CD4-positive, alpha-beta T cell (primary cell): ENCODE data around the gene PSG7. TPM values are rescaled to one million over a fixed set of nuclear protein-coding genes. Genes with fewer than 3 reads are reported as not detected.
"Not testable (repeated sequence)": the region's sequence is repeated elsewhere in the genome, so short reads cannot be mapped to it uniquely, and the experiment has no call there.

ENCODE experiments used
- ATAC-seq: fragments of 200-7000 bp; cut with Tn5 transposase; one replicate; pipeline ENCODE4 v1.10.0; 2022; ENCODE audit warnings: mild to moderate bottlenecking; ENCODE audit not compliant: poor library complexity
- CTCF ChIA-PET: fragments of 350-600 bp; sonication (Branson Sonifier 250); formaldehyde crosslinking; loops from one replicate; lab custom pipeline; 2021; ENCODE audit warnings: antibody characterized with exemption, inconsistent platforms; lab: Charles Lee
- POLR2A ChIA-PET: fragments of 350-600 bp; sonication (Branson Sonifier 250); formaldehyde crosslinking; loops from one replicate; lab custom pipeline; 2021; ENCODE audit warnings: antibody characterized with exemption, inconsistent platforms; lab: Charles Lee
- DNase-seq, 14 experiments: peaks; one replicate each; pipeline ENCODE4 v3.0.0-alpha.2; 2013 to 2020; ENCODE audit warnings: mixed read lengths in 2 of 14
- H3K27ac ChIP-seq, 2 donors: one replicate each; pipeline versions ENCODE4 v1.5.1 to v1.7.0; 2013; ENCODE audit warnings: low read length in 2 of 2, low read depth in 1 of 2, mild to moderate bottlenecking in 1 of 2
- H3K27me3 ChIP-seq, 2 experiments: 1 replicate in 1 of 2; 2 replicates in 1 of 2; pipeline versions ENCODE4 v1.6.1 to v1.7.0; 2013; ENCODE audit warnings: low read length in 2 of 2, control low read depth in 1 of 2, mild to moderate bottlenecking in 1 of 2, moderate library complexity in 1 of 2; ENCODE audit not compliant: insufficient read depth in 2 of 2, control insufficient read depth in 1 of 2
- H3K36me3 ChIP-seq: one replicate; pipeline ENCODE4 v1.6.1; 2013; ENCODE audit warnings: low read length, control low read depth; ENCODE audit not compliant: insufficient read depth
- H3K4me1 ChIP-seq: one replicate; pipeline ENCODE4 v1.6.1; 2013; ENCODE audit warnings: low read length, control low read depth; ENCODE audit not compliant: insufficient read depth
- H3K4me3 ChIP-seq: one replicate; pipeline ENCODE4 v1.5.1; 2013; ENCODE audit warnings: mild to moderate bottlenecking, low read length, moderate library complexity
- H3K9me3 ChIP-seq, 2 experiments: 1 replicate in 1 of 2; 2 replicates in 1 of 2; pipeline versions ENCODE4 v1.6.1 to v1.7.0; 2013; ENCODE audit warnings: low read length in 2 of 2, mild to moderate bottlenecking in 2 of 2, control low read depth in 1 of 2, moderate library complexity in 1 of 2; ENCODE audit not compliant: control insufficient read depth in 1 of 2, insufficient read depth in 1 of 2
- H3K27ac Mint-ChIP-seq: one replicate; pipeline ENCODE4 v1.8.0; 2020; ENCODE audit warnings: mixed read lengths
- H3K27me3 Mint-ChIP-seq: one replicate; pipeline ENCODE4 v1.8.0; 2021; ENCODE audit warnings: mixed read lengths
- H3K36me3 Mint-ChIP-seq: one replicate; pipeline ENCODE4 v1.8.0; 2021; ENCODE audit warnings: low read depth, mixed read lengths
- H3K4me1 Mint-ChIP-seq: one replicate; pipeline ENCODE4 v1.8.0; 2021; ENCODE audit warnings: low read depth, mixed read lengths
- H3K4me3 Mint-ChIP-seq: one replicate; pipeline ENCODE4 v1.8.0; 2020; ENCODE audit warnings: mild to moderate bottlenecking, mixed read lengths
- H3K9me3 Mint-ChIP-seq: one replicate; pipeline ENCODE4 v1.8.0; 2020; ENCODE audit warnings: mixed read lengths
- intact Hi-C, 2 experiments: fragments of 100-400 bp; cut with DNase I in 1 of 2; cut with micrococcal nuclease in 1 of 2; formaldehyde crosslinking; loops; one replicate each; pipeline versions ENCODE4 v1.15.1 to v1.9.0; 2023 to 2025; cut with DNase I, micrococcal nuclease
- total RNA-seq, 174 experiments: library from RNA in 2 of 174; stranded (reverse) in 2 of 174; gene quantifications; one replicate each; pipeline ENCODE4 v1.2.3 and lab custom pipeline; 2021 to 2026

The PSG7 gene
- total RNA-seq, 2 experiments from 2014 or later, result not detected

- ATAC-seq, POLR2A ChIA-PET, H3K9me3 ChIP-seq, intact Hi-C loops, H3K4me3 Mint-ChIP-seq, DNase-seq, H3K27ac ChIP-seq, H3K36me3 ChIP-seq, H3K27me3 ChIP-seq, H3K9me3 Mint-ChIP-seq, H3K4me3 ChIP-seq, H3K4me1 Mint-ChIP-seq, CTCF ChIA-PET, H3K27ac Mint-ChIP-seq, H3K4me1 ChIP-seq, H3K36me3 Mint-ChIP-seq: not testable (repeated sequence)
- peaks cover 36% of the 10 kb centered on the region for H3K27me3 Mint-ChIP-seq
Observed at GRCh38 chr19:42899110-42899509, 37.9 kb downstream of the PSG7 start.

DNA sequence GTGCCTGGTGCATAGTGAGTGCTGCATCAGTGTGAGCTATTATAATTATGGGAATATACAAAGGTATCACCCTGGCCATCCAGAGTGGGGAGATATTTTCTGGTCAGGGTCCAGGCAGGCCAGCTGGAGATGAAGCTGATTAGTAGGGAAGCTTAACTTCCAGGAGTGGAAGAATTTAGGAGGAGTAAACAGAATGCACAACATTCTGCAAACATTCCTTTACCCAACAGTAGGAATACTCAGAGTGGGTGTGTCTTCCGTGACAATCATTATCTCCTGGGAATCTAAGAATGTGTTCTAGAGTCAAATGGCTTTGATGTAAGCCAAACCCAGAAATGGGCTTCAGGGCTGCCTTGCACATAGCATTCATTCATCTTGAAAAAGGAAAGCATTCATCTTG is 38.4 kb downstream of the PSG7 start:
- CTCF ChIA-PET, H3K27ac Mint-ChIP-seq, H3K27me3 ChIP-seq, intact Hi-C loops, H3K4me3 ChIP-seq, H3K4me3 Mint-ChIP-seq, H3K4me1 Mint-ChIP-seq, H3K9me3 Mint-ChIP-seq, POLR2A ChIA-PET, ATAC-seq, H3K36me3 ChIP-seq, H3K36me3 Mint-ChIP-seq, DNase-seq, H3K27ac ChIP-seq, H3K9me3 ChIP-seq, H3K4me1 ChIP-seq: not testable (repeated sequence)
- H3K27me3 Mint-ChIP-seq, result peaks cover 36% of the 10 kb centered on the region

DNA sequence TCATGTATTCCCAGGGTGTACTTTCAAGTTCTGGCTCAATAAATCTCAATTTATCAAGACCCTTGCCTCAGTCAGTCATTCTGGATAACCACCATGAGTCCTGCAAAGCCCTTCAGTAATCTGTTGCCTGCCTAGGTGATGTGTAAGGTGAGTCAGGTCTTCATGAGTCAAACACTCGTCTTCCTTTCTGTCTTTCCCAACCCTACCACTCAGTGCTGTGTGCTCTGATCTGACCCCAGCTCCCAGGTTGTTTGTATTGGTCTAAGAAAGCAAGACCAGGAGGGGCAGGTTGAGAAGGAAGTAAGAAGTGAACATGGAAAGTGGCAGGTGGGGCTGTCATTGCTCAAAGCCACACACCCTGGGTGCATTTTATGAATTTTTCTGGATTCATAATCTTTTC is 39.3 kb downstream of the PSG7 start:
- H3K4me1 ChIP-seq, H3K9me3 ChIP-seq, H3K36me3 ChIP-seq, POLR2A ChIA-PET, H3K4me1 Mint-ChIP-seq, DNase-seq, H3K27me3 ChIP-seq, H3K36me3 Mint-ChIP-seq, intact Hi-C loops, H3K4me3 Mint-ChIP-seq, H3K4me3 ChIP-seq, CTCF ChIA-PET, H3K9me3 Mint-ChIP-seq, H3K27ac Mint-ChIP-seq, ATAC-seq, H3K27ac ChIP-seq: not testable (repeated sequence)
- peaks cover 35% of the 10 kb centered on the region for H3K27me3 Mint-ChIP-seq

DNA sequence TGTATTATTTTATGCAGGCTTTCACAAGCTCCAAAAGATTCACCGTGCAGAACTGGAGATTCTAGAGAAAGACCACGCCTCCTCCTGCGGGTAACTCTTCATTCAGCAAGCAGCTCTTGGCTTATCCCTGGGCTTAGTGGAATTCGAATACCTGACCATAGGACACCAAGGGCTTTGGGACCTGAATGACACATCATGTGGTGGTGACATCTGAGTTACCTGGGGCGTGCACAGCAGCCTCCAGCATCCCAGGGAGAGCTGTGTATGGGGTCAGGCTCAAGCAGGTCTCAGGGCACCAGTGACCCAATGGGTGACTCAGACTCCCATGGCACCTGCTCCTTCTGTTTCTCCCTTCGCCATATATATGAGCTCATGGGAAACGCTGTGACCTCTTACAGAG is 46.6 kb downstream of the PSG7 start:
- ATAC-seq, CTCF ChIA-PET, H3K4me1 ChIP-seq, H3K27ac Mint-ChIP-seq, intact Hi-C loops, H3K36me3 Mint-ChIP-seq, H3K36me3 ChIP-seq, H3K4me1 Mint-ChIP-seq, H3K9me3 ChIP-seq, POLR2A ChIA-PET, H3K27me3 ChIP-seq, H3K4me3 Mint-ChIP-seq, H3K4me3 ChIP-seq, DNase-seq, H3K27ac ChIP-seq: not testable (repeated sequence)
- Mint-ChIP-seq H3K9me3 (peaks cover 12% of the 10 kb centered on the region), H3K27me3 (peaks cover 20% of the 10 kb centered on the region)

DNA sequence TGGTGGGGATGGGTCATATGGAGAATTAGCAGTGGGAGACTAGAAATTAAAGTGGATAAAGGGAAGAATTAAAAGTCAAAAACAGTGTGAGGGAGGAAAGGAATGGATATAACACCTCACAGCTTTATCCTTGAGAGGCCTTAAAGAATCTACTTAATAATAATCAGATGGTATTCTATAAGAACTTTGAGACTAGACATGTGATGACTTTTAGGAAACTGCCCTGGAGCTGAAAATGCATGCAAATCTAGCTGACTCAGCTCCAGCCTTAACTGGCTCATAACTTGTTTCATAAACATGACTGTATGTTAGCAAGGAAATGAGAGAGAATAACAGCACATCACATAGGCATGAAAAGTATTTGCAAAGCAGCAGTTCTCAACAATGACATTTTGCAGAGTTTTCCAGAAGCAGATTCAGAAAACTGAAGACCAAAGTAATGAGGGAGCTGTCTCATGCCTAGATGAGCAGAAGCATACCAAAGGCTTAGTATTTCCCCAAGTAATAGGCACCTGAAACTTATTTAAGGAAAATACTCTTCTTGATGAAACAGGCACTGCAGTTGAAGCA is 49.0 kb downstream of the PSG7 start:
- H3K4me1 Mint-ChIP-seq, H3K27me3 ChIP-seq, H3K36me3 Mint-ChIP-seq, H3K4me3 ChIP-seq, DNase-seq, H3K4me3 Mint-ChIP-seq, H3K36me3 ChIP-seq, H3K9me3 Mint-ChIP-seq, H3K4me1 ChIP-seq, ATAC-seq, H3K27ac Mint-ChIP-seq, H3K27ac ChIP-seq, intact Hi-C loops, H3K9me3 ChIP-seq, POLR2A ChIA-PET, CTCF ChIA-PET: not testable (repeated sequence)
- H3K27me3 Mint-ChIP-seq, result peaks cover 42% of the 10 kb centered on the region

DNA sequence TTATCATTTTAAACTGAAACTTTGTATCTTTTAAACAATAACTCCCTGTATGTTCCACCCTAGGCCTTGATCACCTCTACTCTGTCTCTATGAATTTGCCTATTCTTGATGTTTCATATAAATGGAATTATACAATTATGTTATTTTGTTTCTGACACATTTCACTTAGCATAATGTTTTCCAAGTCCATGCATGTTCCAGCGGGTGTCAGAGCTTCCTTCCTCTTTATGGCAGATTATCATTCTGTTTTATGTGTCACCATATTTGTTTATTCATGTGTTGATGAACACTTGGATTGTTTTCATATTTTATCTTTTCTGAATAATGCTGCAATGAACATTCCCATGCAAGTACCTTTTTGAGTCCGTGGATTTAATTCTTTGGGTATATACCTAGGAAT is 54.3 kb downstream of the PSG7 start:
- CTCF ChIA-PET, H3K4me1 Mint-ChIP-seq, intact Hi-C loops, H3K27me3 ChIP-seq, ATAC-seq, H3K9me3 Mint-ChIP-seq, H3K36me3 Mint-ChIP-seq, H3K4me1 ChIP-seq, H3K4me3 Mint-ChIP-seq, H3K36me3 ChIP-seq, POLR2A ChIA-PET, H3K27ac Mint-ChIP-seq, H3K9me3 ChIP-seq, DNase-seq, H3K4me3 ChIP-seq, H3K27ac ChIP-seq: not testable (repeated sequence)
- peaks cover 51% of the 10 kb centered on the region for H3K27me3 Mint-ChIP-seq

DNA sequence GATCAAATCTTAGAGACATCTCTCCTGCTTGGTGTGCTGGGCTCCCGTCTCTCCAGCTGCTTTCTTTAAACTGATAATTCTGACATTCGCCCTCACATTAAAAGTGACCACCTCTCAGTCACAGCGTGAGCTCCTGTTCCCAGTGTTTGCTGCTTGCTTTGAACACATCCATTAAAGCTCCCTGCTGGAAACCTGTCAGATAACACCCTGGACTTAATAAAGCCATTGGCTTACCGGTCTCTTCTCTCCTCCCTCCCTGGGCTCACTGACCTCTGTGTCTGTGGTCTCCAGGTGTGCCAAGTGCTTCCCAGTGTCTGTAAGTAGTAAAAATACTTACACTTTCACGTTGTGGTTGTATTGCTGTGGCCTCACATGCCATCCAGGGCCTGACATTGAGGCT is 55.0 kb downstream of the PSG7 start:
- H3K4me3 Mint-ChIP-seq, H3K27ac Mint-ChIP-seq, POLR2A ChIA-PET, H3K27me3 ChIP-seq, H3K4me1 ChIP-seq, ATAC-seq, intact Hi-C loops, H3K27ac ChIP-seq, CTCF ChIA-PET, H3K4me1 Mint-ChIP-seq, H3K9me3 Mint-ChIP-seq, H3K9me3 ChIP-seq, DNase-seq, H3K4me3 ChIP-seq, H3K36me3 ChIP-seq, H3K36me3 Mint-ChIP-seq: not testable (repeated sequence)
- peaks cover 48% of the 10 kb centered on the region for H3K27me3 Mint-ChIP-seq
